ENCODE measurements around the gene CDK5.

CDK5 gene

DNA sequence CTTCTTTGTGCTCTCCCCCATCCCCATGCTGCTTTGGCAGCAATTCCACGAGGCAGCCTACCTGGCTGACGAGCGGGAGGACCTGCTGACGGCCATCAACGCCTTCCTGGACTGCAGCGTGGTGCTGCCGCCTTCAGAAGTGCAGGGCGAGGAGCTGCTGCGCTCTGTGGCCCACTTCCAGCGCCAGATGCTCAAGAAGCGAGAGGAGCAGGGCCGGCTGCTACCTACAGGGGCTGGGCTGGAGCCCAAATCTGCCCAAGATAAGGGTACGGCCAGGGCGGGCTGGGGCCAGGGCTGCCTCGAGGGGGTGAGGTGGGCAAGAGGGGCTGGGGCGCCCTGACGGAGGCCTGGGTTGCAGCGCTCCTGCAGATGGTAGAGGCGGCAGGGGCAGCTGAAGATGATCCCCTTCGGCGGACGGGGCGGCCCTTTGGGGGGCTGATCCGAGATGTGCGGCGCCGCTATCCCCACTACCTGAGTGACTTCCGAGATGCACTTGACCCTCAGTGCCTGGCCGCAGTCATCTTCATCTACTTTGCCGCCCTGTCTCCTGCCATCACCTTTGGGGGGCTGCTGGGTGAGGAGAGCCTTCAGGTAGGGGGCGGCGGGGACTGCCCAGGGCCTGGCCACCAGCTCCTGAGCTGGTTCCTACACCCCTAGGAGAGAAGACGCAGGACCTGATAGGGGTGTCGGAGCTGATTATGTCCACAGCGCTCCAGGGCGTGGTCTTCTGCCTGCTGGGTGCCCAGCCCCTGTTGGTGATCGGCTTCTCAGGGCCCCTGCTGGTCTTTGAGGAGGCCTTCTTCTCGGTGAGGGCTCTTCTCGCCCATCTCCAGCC, 13.6 kb upstream of the CDK5 start:
- DNase-seq = no peak

DNA sequence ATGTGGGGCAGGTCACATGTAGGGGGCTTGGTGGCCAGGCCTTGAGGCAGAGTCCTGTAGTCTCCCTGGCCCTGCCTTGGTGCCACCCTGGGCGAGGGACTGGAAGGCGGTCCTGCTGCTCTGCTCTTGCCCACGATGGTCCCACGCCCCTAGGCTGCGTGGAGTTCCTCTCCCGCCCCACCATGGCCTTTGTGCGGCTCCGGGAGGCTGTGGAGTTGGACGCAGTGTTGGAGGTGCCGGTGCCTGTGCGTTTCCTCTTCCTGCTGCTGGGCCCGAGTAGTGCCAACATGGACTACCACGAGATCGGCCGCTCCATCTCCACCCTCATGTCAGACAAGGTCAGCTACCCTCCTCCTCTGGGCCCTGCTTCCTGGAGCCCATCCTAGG, 12.9 kb upstream of the CDK5 start:
- DNase-seq = no peak

DNA sequence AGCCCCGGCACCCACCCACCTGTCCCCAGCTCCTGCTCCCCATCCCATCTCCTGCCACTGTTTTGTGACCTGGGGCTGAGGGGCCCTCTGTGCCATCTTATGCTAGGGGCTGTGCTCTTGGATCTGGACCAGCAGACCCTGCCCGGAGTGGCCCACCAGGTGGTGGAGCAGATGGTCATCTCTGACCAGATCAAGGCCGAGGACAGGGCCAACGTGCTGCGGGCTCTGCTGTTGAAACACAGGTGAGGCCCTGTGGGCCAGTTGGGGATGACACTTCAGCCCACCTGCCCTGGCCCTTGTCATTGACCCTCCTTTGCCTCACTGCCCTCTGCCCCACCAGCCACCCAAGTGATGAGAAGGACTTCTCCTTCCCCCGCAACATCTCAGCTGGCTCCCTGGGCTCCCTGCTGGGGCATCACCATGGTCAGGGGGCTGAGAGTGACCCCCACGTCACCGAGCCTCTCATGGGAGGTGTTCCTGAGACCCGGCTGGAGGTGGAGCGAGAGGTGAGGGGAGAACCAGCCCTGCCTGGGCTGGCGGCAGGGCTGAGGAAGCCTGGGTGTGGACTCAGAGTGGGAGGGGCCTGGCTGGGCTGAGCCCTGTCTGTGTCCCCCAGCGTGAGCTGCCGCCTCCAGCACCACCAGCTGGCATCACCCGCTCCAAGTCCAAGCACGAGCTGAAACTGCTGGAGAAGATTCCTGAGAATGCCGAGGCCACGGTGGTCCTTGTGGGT, 12.3 kb upstream of the CDK5 start:
- DNase-seq = no peak

DNA sequence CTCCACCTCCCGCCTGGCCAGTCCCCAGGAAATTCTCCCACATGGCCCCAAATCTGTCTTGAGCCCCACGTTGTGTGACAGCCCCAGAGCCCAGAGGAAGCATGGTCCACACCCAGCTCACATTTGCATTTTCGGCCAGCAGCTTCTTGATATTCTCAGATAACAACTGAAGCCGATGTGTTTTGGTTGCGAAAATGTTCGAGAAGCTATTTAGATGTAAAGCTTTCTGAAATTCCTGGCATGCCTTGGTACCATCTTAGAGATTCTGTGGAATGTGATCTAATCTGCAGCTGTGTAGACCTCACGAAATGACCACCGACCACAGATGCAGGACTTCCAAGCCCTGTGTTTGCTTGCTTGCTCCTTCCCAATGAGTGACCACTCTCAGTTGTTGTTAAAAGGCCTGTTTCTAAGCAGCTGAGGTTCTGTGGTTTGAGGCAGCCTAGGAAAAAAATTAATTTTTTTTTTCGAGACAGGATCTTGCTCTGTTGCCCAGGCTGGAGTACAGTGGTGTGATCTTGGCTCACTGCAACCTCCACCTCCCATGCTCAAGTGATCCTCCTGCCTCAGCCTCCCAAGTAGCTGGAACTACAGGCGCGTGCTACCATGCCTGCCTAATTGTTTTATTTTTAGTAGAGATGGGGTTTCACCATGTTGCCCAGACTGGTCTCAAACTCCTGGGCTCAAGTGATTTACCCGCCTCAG, 10.5 kb upstream of the CDK5 start:
- DNase-seq = no peak

DNA sequence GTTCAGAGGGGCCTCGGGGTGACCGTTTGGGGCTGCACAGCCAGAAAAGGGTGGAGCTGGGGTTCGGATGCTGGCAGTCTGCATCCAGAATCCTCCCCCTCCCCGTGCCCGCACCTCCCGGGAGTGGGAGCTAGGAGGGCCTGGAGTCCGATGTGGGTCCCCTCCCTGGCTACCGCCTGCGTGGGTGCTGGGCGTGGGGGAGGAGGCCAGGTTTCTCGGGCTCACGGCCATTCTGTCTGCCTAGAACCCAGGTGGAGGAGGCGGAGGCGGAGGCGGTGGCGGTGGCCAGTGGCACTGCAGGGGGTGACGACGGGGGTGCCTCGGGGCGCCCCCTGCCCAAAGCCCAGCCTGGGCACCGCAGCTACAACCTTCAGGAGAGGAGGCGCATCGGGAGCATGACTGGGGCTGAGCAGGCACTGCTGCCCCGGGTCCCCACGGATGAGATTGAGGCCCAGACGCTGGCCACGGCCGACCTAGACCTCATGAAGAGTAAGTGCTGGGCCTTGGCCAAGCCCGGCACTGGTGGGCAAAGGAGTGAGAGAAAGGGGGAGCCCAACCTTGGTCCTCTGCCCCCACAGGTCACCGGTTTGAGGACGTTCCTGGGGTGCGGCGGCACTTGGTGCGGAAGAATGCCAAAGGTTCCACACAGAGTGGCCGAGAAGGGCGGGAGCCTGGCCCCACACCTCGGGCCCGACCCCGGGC, 8.7 kb upstream of the CDK5 start:
- DNase-seq = no peak

DNA sequence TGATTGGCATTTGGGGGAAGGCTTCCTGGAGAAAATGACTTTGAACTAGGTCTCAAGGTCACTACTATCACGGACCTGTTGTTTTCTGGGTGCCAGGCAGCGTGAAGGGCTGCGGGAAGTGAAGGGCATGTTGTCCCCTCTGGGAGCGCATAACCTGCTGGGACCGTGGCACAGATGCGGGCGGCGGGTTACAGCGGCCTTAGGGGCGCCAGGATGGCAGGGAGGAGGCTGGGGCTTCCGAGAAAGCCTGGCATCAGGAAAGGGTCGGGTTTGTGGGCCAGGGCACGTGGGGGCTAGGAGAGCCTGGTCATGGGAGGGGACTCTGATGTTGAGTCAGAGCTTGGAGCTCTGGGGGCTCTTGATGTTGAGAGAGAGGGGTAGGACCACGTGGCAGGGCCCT, 7.8 kb upstream of the CDK5 start:
- no peak for DNase-seq

DNA sequence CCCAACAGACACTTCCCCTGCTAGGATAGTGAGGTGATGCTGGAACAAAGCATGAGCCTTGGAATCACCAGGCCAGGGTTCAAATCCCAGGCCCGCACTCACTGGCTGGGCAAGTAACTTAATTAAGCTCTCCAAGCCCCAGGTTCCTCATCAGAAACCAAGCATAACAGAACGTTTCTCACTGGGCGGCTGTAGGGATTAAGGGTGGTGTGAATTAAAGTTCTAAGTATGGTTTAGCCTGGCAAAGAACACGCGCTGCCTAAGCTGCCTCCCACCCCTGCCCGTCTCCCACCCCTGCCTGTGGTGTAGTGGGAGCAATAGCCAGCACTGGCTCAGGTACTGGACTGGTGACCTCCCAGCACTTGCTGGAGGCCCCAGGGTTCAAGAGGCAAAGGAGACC, 7.3 kb upstream of the CDK5 start:
- no peak for DNase-seq

DNA sequence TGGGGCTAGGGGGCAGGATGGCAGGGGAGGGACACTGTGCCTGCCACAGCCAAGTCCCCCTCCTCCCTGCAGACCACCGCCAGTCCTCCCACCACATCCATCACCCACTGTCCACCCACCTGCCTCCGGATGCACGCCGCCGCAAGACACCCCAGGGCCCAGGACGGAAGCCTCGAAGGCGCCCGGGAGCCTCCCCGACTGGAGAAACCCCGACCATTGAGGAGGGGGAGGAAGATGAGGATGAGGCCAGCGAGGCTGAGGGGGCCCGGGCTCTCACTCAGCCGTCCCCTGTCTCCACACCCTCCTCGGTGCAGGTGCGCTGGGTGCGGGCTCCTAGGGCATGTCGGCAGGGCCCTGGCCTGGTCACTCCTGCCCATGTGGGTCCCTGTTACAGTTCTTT, 6.8 kb upstream of the CDK5 start:
- no peak for DNase-seq

DNA sequence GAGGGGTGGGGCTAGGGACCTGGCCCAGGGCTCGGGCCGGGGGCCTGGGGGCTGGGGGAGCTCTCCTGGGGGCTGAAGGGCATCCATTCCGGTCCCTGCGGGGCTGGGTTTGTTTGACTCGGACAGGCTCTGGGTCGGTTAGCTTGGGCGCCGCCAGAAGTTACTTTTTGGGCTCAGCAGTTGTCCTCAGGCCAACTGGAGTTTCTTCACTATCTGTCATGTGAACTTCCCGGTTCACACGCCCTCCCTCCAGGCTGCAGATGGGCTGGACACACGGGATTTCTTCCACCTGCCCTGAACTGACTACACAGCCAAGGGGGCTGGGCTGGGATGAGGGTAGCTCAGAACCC, 5.5 kb upstream of the CDK5 start:
- no peak for DNase-seq

DNA sequence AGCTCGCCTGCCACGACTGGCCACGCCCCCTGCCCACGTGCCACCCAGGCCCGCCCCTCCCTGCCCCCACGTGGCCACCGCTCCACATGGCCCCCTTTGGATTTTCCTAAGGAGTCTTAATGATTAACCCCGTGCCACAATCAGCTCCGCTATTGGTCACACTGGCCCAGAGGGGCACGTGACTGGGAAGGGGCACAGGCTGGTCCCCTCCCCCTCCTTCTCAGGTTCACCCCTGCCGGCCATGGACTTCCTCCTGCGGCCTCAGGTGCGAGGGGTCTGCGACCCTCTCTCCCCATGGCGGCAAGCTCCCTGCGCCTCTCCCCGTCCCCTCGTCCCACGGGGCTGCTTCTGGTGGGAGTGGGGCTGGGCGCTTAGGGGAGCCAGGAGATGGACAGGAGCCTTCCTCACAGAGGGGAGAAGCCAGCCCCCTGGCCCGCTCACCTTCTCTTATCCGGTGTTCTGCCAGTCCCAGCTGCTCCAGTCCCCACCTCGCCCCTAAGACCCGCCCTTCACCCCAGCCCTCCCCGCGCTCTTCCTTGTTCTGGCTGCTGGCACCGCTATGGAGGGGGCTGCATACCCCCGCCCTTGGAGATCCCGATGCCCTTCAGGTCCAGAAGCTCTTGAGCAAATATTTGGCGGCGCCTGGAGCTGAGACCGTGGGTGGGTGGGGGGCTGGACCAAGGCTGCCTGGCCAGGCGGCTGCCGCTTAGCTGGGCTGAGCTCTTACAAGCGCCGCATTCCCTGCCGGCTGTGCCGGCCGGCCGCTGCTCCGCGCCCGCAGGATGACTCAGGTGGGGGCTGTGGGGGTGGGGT, 4.9 kb upstream of the CDK5 start:
- no peak for DNase-seq

DNA sequence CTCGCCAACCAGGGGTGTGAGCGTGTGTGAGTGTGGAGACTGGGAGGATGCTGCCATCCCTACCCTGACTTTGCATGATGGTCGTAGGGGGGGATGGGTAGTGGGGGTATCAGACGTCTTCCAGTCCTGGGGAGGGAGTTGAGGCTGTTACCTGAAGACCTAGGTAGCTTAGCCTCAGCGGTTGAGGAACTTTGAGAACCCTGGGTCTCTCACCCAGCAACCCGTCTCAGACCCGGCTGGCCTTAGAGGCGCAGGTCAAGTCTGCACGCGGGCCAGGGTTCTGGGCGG, 4.4 kb upstream of the CDK5 start:
- no peak for DNase-seq

DNA sequence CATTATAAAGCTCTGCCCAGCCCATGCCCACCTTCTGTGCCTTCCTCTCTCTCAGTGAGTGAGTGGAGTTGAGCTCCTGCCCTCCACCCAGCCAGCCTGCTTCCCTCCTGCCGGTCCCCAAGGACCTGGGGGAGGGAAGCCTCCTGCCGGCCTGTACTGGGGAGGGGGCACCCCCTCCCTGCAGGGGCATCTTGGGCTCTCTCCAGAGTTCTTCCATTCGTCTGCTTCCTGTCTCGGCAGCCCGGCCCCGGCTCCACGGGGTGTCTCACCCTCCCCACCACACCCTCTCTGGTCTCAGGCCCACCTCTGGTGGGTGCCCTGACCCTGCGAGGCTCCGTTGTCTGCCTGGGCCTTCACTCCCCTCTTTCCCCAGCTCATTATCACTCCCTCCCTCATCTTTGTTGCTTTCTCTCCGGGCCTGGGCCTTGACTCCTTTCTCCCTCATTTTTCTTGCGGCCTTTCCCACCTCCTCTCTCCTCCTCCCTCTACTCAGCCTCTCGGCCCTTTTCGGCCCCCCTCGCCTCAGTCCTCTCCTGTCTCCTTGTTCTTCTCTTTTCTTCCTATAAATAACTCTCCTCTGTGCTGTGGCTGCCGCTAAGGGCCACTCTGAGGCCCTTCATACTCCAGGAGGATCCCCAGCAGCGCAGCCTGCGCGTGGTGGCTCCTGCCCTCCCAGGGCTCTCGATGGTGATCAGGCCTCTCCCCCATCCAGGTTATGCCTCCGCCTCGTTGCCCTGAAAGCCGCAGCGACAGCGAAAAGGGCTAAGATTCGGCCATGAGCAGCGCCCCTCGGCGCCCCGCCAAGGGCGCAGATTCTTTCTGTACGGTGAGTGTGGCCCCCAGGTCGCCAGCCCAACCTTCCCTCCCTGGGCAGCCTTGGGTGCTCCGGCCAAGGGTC, 3.8 kb upstream of the CDK5 start:
- no peak for DNase-seq

DNA sequence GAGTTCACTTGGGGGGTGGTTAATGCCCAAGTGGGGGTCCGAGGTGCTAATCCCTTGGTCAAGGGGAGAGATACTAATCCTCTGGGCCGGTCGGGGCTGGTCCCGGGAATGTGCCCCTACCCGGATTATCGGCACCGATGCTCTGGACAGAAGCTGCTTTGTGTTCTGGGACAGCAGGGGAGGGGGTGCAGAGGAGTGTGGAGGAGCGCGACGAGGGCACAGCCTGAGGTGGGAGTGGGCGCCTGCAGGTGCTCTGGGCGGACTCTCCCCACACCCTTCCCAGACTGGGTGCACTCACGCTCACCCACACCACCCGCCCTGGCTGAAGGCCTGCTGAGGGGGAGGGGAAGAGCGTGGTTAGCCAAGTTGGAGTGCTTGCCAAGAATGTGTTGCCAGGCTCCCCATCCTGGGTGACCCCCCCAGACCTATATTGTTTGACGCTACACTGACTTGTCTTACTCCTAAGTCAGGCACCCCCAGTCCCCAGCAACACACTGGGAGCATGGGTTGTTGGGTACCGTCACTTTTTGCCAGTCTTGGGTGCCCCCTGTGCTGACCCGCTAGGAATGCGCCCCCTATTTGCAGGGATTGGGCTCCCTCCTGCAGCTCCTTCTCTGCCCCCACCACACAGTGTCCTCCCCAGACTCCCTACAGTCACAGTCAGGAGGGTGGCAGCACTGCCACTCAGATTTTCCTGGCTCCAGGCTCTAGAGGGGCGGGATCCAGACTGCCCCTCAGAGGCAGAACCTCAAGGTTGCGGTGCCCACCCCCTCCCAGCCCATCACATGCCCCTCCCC, 2.9 kb upstream of the CDK5 start:
- DNase-seq = no peak

DNA sequence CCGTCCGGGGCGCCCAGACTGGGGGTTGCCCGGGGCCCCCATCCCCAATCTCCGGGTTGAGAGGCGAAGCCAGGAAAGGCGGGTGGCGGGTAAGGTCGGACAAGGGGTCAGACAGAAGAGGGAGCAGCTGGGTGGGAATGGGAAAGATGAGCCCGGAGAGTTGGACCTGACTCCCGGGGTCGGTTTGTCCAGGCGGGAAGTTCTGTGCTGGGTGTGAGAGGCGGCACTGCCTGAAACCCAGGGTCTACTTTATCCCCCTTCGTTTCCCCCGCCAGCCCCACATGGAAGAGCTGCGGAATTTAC, 2.4 kb upstream of the CDK5 start:
- DNase-seq = no peak

DNA sequence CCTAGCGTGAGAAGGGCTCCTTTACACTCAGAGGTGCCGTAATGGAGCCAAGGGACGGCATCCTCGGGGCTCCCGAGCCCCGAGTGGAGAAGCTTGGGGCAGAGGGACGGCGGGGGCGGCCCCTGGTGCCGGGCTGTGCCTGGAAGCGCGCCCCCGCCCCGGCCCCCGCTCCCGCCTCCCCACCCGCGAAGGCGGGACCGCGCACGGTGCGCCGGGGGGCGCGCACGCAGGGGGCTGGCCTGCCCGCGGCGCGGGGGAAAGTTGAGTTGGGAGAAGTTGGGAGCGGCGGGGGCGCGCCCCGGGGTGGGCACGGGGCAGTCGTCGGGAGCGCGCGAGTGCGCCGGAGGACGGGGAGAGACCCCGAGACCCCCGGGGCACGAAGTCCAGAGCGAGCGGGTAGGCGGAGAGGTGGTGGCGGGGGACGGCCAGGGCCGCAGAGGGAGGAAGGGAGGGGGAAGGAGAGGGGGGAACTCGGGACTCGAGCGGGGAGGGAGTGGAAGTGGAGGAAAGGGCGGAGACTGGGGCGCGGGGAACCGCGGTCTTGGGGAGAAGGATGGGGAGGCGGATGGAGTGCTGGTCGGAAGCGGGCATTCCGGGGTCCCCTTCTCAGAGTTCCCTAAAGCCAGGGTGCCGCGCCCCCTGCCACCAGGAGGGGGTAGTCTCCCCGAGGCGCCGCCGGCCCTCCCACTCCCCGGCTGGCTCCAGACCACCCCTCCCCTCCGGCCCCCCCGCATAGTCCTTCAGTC, 1.8 kb upstream of the CDK5 start, which contains the start of gene SLC4A2:
Gene SLC4A2 (plus strand): TSS at position 223 of the 746 bp plus-strand sequence. CDS start 2,399 bp downstream, outside the sequence.
- peak; percentile 16 for DNase-seq

DNA sequence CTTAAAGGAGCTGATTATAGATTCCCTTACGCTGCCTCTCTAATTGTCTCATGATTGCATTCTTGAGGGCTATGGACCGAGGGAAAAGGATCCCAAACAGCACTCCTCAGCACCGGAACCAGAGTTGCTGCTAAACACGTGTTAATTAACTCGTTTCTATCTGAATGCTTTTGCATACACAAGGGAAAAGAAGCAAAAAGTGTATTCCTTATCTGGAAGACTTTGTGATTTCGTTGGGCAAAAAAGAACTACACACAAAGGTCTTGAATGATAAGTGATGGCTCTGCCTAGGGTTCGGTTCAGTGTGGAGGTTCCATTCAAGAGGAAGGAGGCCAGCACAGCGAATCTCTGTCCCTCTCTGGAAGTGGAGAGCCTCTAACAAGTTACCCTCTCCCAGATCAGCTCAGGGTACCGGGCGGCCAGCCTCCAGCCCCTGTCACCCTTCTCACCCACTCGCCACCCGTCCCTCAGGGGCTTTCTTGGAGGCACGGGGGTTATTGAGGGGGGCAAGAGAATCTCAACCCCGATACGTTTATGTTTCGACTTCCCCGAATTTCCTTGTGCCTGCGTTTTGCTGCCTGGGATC, 1.2 kb upstream of the CDK5 start:
- DNase-seq = no peak

DNA sequence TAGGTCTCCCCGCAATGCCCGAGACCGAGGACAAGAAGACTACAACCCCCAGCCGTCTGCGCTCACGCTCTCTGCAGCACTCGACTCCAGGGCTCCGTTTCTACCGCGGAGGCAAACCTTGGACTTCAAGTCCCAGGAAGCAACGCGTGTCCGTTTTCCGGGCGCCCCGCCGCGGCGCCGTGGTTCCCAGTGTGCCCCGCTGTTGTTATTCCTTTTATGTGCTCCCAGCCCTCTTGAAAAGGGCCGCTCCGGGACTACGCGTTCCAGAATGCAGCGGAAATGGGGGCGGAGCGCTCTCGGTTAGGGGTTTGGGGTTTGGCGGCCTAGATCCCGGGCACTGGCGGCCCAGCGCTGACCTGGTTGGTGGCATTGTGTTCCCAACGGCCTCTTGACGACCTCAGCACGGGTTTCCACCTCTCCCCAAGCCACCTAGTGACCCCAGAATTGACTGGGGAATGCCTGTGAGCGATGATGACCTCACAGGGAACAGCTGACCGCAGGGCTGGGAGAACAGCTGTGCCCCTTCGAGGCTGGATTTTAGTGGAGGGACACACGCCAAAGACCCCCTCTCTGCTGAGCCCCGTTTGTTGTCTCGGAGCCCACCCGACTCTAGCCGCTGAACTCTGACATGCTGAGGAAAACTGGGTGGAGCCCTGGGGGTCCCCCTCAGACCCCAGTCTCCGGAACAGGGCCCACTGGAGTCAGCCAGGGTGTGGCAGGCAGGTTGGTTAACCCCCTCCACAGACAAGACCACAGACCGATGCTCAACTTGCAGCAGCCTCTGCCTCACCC, 488 bp upstream of the CDK5 start:
- DNase-seq = peak; percentile 98

DNA sequence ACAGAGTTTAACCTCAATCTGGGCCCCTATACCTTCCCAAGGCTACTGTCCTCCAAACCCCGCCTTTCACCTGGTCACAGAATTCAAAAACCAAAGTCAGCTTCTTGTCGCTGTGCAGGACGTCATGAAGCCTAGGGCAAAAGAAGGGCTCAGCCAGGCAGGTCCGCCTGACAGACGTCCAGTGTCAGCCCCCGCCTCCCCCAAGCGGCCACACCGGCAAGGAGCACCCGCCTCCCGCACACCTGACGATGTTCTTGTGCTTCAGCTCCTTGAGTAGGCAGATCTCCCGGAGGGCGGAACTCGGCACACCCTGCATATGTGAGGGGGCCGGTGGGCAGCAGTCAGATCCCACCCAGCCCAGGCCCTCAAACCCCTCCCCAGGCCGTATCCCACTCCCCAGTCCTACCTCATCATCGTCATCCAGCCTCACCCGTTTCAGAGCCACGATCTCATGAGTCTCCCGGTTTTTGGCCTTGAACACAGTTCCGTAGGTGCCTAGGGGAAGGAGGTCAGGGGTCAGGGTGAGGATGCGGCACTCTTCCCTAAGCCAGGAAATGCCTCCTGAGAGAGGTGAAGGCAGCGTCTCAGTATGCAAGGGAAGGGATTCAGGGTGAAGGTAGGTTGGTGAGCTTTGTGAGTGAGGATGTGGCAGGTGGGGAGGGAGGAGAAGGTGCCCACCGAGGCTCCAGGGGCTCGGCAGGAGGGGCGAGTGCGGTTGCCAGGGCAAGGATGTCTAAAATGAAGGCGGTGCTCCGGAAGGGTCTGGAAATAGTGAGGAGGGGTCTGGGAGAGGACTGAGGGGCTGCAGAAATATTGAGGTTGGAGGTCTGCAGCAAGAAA, 811 bp downstream of the CDK5 start:
- DNase-seq = no peak
